B cell (primary cell): ENCODE data around the gene IL22RA1. TPM values are rescaled to one million over a fixed set of nuclear protein-coding genes. Genes with fewer than 3 reads are reported as not detected.

ENCODE experiments used
- ATAC-seq: fragments of 200-7000 bp; cut with Tn5 transposase; one replicate; pipeline ENCODE4 v1.10.0; 2021; ENCODE audit warnings: low read depth, mild to moderate bottlenecking, moderate number of reproducible peaks, moderate library complexity
- CTCF ChIA-PET: fragments of 350-600 bp; sonication (Branson Sonifier 250); formaldehyde crosslinking; loops from one replicate; lab custom pipeline; 2021; ENCODE audit warnings: antibody characterized with exemption, inconsistent platforms; lab: Charles Lee
- POLR2A ChIA-PET: fragments of 350-600 bp; sonication (Branson Sonifier 250); formaldehyde crosslinking; loops from one replicate; lab custom pipeline; 2021; ENCODE audit warnings: antibody characterized with exemption; lab: Charles Lee
- DNase-seq: peaks from one replicate; pipeline ENCODE4 v3.0.0; 2013
- H2AFZ ChIP-seq: 2 replicates; pipeline ENCODE4 v1.6.1; 2012; ENCODE audit warnings: mild to moderate bottlenecking, low read depth, low read length; ENCODE audit not compliant: insufficient read depth, poor library complexity, severe bottlenecking
- H3K27ac ChIP-seq, 2 donors: 1 replicate in 1 of 2; 2 replicates in 1 of 2; pipeline ENCODE4 v1.5.1; 2012 to 2013; ENCODE audit warnings: low read length in 2 of 2, mild to moderate bottlenecking in 2 of 2, moderate library complexity in 1 of 2
- H3K27me3 ChIP-seq, 4 experiments: fragments of 200-600 bp in 1 of 4; sonication (generic) in 1 of 4; replicated peaks in 1 of 4; 1 replicate in 2 of 4; 2 replicates in 2 of 4; pipeline versions ENCODE4 v1.6.1 to v1.7.0; 2013 to 2016; ENCODE audit warnings: low read length in 3 of 4, mild to moderate bottlenecking in 2 of 4, mixed read lengths in 1 of 4, moderate library complexity in 1 of 4; ENCODE audit not compliant: insufficient read depth in 4 of 4, control insufficient read depth in 3 of 4; ENCODE audit errors: control extremely low read depth in 1 of 4
- H3K36me3 ChIP-seq, 2 experiments: replicated peaks in 1 of 2; 1 replicate in 1 of 2; 2 replicates in 1 of 2; pipeline versions ENCODE4 v1.6.1 to v1.7.1; 2013; ENCODE audit warnings: low read length in 1 of 2; ENCODE audit not compliant: insufficient read depth in 2 of 2, control insufficient read depth in 1 of 2; ENCODE audit errors: control extremely low read depth in 1 of 2, extremely low read depth in 1 of 2
- H3K4me1 ChIP-seq, 2 donors: fragments of 200-600 bp in 1 of 2; sonication (generic) in 1 of 2; 1 replicate in 1 of 2; 2 replicates in 1 of 2; pipeline versions ENCODE4 v1.5.1 to v1.6.1; 2013 to 2017; ENCODE audit warnings: low read length in 2 of 2; ENCODE audit not compliant: control insufficient read depth in 2 of 2, insufficient read depth in 2 of 2
- H3K4me2 ChIP-seq: replicated peaks from 2 replicates; pipeline ENCODE3; 2012; ENCODE audit warnings: mild to moderate bottlenecking, low read depth, low read length; ENCODE audit not compliant: poor library complexity, severe bottlenecking
- H3K4me3 ChIP-seq, 5 experiments: fragments of 200-600 bp in 1 of 5; sonication (generic) in 1 of 5; 1 replicate in 3 of 5; 2 replicates in 2 of 5; pipeline versions ENCODE4 v1.5.1 to v1.7.0; 2011 to 2016; ENCODE audit warnings: low read length in 4 of 5, mild to moderate bottlenecking in 4 of 5, low read depth in 2 of 5, control low read depth in 1 of 5, moderate library complexity in 1 of 5; ENCODE audit not compliant: insufficient read depth in 1 of 5; ENCODE audit errors: control extremely low read depth in 1 of 5, extremely low read depth in 1 of 5
- H3K79me2 ChIP-seq: fragments of 200-600 bp; sonication (generic); one replicate; pipeline ENCODE4 v1.6.0; 2016; ENCODE audit warnings: low read length; ENCODE audit not compliant: control insufficient read depth, insufficient read depth
- H3K9ac ChIP-seq: fragments of 200-600 bp; sonication (generic); 2 replicates; pipeline ENCODE4 v1.6.1; 2017; ENCODE audit warnings: mild to moderate bottlenecking, low read length, moderate library complexity
- H3K9me3 ChIP-seq, 3 donors: one replicate each; pipeline versions ENCODE4 v1.6.1 to v1.7.1; 2013; ENCODE audit warnings: low read length in 2 of 3; ENCODE audit not compliant: control insufficient read depth in 2 of 3, insufficient read depth in 1 of 3; ENCODE audit errors: control extremely low read depth in 1 of 3
- H4K20me1 ChIP-seq: 2 replicates; pipeline ENCODE4 v1.6.0; 2012; ENCODE audit warnings: mild to moderate bottlenecking, low read length; ENCODE audit not compliant: insufficient read depth, control insufficient read depth, poor library complexity, severe bottlenecking
- H3K27ac Mint-ChIP-seq: one replicate; pipeline ENCODE4 v1.8.0; 2021; ENCODE audit warnings: mixed read lengths
- H3K27me3 Mint-ChIP-seq: one replicate; pipeline ENCODE4 v1.8.0; 2021; ENCODE audit warnings: mixed read lengths
- H3K4me1 Mint-ChIP-seq: one replicate; pipeline ENCODE4 v1.8.0; 2021; ENCODE audit warnings: mixed read lengths
- H3K4me3 Mint-ChIP-seq: one replicate; pipeline ENCODE4 v1.8.0; 2021; ENCODE audit warnings: mixed read lengths
- H3K9me3 Mint-ChIP-seq: one replicate; pipeline ENCODE4 v1.8.0; 2022; ENCODE audit warnings: mixed read lengths; ENCODE audit not compliant: insufficient read depth
- EZH2 ChIP-seq: IDR thresholded peaks from 2 replicates; pipeline ENCODE4 v1.6.1; 2012; ENCODE audit warnings: borderline replicate concordance, low read depth, mild to moderate bottlenecking, moderate library complexity, low read length; ENCODE audit not compliant: insufficient read depth, poor library complexity, severe bottlenecking
- WGBS: methylation state at CpG from one replicate; pipeline ENCODE4 v1.1.5; 2013; ENCODE audit warnings: missing lambda C conversion rate; ENCODE audit not compliant: insufficient coverage; 5-methylcytosine and 5-hydroxymethylcytosine counted together
- intact Hi-C: fragments of 100-400 bp; cut with micrococcal nuclease; formaldehyde crosslinking; loops from one replicate; pipeline ENCODE4 v1.10.0; 2022
- polyA plus RNA-seq: library from polyadenylated mRNA; depleted of rRNA; stranded (reverse); fragments of >200 nt; gene quantifications from 2 replicates; pipeline ENCODE4 v1.2.3, GENCODE V29; 2012
- total RNA-seq, 2 donors: library from RNA; stranded (reverse); fragments of 120-200 nt in 1 of 2; gene quantifications; 1 replicate in 1 of 2; 2 replicates in 1 of 2; pipeline versions ENCODE4 v1.2.3 to v1.2.4, GENCODE V29; 2013 to 2022
- TF ChIP-seq, protein P1 (sequence below): fragments of 200-600 bp; IDR thresholded peaks from one replicate; pipeline ENCODE4 v1.8.0; 2022; ENCODE audit warnings: antibody characterized with exemption, mild to moderate bottlenecking

IL22RA1 gene
- total and polyA plus RNA-seq, 2 donors (not counting 1 experiment from before 2014, with no cell fraction given) = 0.10 TPM

DNA sequence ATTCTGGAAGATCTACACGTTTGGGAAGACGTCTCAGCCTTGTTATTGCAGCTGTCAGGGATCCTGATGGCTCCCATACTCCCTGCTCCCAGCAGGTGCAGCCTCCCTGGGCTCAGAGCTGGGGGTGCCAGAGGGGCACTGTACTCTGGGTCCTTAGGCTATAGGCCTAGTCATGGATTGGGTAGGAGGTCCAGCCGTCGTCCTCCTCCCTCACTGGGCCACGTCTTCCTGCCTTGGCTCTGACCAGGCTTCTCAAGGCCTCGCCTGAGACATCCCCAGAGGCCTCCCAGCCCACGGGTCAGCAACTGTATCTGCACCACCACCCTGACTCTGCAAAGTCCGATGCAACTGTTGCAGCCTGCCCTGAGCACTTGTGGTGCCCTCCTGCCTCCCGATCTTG, 49.2 kb downstream of the IL22RA1 start:
- DNase-seq = no peak
- no peak overlapping the region for H2AFZ ChIP-seq
- TF ChIP-seq, protein P1, sequence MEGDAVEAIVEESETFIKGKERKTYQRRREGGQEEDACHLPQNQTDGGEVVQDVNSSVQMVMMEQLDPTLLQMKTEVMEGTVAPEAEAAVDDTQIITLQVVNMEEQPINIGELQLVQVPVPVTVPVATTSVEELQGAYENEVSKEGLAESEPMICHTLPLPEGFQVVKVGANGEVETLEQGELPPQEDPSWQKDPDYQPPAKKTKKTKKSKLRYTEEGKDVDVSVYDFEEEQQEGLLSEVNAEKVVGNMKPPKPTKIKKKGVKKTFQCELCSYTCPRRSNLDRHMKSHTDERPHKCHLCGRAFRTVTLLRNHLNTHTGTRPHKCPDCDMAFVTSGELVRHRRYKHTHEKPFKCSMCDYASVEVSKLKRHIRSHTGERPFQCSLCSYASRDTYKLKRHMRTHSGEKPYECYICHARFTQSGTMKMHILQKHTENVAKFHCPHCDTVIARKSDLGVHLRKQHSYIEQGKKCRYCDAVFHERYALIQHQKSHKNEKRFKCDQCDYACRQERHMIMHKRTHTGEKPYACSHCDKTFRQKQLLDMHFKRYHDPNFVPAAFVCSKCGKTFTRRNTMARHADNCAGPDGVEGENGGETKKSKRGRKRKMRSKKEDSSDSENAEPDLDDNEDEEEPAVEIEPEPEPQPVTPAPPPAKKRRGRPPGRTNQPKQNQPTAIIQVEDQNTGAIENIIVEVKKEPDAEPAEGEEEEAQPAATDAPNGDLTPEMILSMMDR = no peak
- no peak for TF ChIP-seq EZH2
- ChIA-PET POLR2A (no interaction called here), CTCF (no interaction called here)
- no peaks in the 10 kb centered on the region for H3K9me3 ChIP-seq
- peaks cover 7% of the 10 kb centered on the region for H3K27me3 Mint-ChIP-seq
- ATAC-seq = no peak
- H3K4me3 Mint-ChIP-seq = no peak overlapping the region
- H3K9ac ChIP-seq = no peak overlapping the region
- no peaks in the 10 kb centered on the region for H4K20me1 ChIP-seq
- H3K27ac Mint-ChIP-seq = no peak overlapping the region
- H3K4me1 Mint-ChIP-seq = no peaks in the 10 kb centered on the region
- WGBS = 86% methylated on average over 9 of the region's 9 CpGs
- no peaks in the 10 kb centered on the region for H3K9me3 Mint-ChIP-seq
- intact Hi-C loops = no loop called here
- H3K27me3 ChIP-seq = peaks cover 0 to 2% (median 0%) of the 10 kb centered on the region in 4 experiments
- H3K27ac ChIP-seq = no peak overlapping the region
- H3K4me2 ChIP-seq = no peak overlapping the region
- H3K36me3 ChIP-seq = no peaks in the 10 kb centered on the region
- H3K79me2 ChIP-seq = no peaks in the 10 kb centered on the region
- no peaks in the 10 kb centered on the region for H3K4me1 ChIP-seq
- no peak overlapping the region for H3K4me3 ChIP-seq

GRCh38 chr1:24092979-24093378, 50.0 kb downstream of the IL22RA1 start:
- no peak for ATAC-seq
- Mint-ChIP-seq H3K4me1 (no peaks in the 10 kb centered on the region), H3K9me3 (no peaks in the 10 kb centered on the region), H3K4me3 (no peak overlapping the region), H3K27me3 (peaks cover 12% of the 10 kb centered on the region), H3K27ac (no peak overlapping the region)
- POLR2A ChIA-PET = no interaction called here
- no peak for TF ChIP-seq EZH2
- TF ChIP-seq, protein P1 = no peak
- Histone ChIP-seq H3K27ac (no peak overlapping the region), H3K4me2 (no peak overlapping the region), H3K4me1 (no peaks in the 10 kb centered on the region), H3K4me3 (no peak overlapping the region), H3K36me3 (no peaks in the 10 kb centered on the region), H2AFZ (no peak overlapping the region), H4K20me1 (no peaks in the 10 kb centered on the region), H3K27me3 (peaks cover 0 to 2% (median 0%) of the 10 kb centered on the region in 4 experiments), H3K9me3 (no peaks in the 10 kb centered on the region), H3K9ac (no peak overlapping the region), H3K79me2 (no peaks in the 10 kb centered on the region)
- no peak for DNase-seq
- 98% methylated on average over 7 of the region's 9 CpGs for WGBS
- intact Hi-C loops = no loop called here
- CTCF ChIA-PET = no interaction called here
